HL-60/S4 (cell line): ENCODE results near the gene BNIP2.

Source experiments
- in situ Hi-C: fragments of 300-500 bp; cut with MboI; formaldehyde crosslinking; loops from 2 replicates; pipeline ENCODE4 v1.14.3; 2022; ENCODE audit warnings: low sequenced_read_pairs

BNIP2 gene

DNA sequence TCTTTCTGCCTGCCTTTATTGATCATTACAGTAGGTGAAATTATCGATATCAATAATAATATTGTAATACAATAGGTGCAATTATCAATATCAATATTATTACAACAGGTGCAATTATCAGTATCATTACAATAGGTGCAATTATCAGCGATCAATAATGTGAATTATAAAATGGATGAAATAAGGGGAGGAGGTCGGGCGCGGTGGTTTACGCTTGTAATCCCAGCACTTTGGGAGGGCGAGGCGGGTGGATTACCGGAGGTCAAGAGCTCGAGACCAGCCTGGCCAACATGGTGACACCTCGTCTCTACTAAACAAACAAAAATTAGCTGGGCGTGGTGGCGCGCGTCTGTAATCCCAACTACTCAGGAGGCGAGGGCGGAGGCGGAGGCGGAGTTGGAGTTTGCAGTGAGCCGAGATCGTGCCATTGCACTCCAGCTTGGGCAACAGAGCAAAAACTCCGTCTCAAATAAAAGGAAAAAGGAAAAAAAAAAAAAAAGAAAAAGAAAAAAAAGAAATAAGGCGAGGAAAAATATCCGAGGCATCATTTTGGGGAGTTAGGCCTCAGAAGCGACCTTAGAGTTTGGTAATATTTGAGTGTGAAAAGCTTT is 611 bp upstream of the BNIP2 start:
- in situ Hi-C loops = no loop called here

DNA sequence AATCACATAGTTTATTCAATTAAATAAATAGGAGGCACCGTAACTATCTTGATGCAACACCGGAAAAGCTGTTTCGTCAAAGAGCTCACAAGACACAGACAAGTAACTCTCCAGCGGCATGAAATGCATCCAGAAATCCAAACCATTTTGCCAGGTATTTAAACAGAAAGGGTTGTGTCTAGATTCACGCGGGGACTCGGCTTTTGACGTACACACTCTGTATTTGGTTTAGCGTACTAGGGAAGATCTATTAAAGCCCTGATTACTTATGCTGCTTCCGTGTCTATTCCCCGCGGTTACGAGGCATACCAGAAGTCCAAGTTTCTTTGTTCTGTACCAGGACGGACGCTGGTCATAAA is 718 bp downstream of the BNIP2 start:
- in situ Hi-C loops = no loop called here

DNA sequence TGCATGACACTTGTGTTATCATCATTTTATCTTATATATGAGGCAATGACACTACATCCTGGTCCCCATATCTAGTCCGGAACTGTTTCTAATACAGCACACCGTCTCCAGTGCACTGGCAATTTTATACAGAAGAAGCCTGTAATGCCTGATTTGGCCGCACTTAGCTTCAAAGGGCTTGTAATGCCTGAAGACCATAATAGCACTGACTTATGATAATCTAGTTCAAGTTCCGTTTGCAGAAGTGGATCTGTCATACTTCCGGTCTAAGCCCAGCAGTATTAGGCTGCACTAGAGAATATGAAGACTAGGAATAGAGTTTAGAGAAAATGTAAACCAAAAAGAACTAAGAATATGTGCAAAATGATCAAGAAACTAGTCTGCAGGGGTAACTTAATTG is 1.3 kb downstream of the BNIP2 start:
- in situ Hi-C loops = no loop called here

DNA sequence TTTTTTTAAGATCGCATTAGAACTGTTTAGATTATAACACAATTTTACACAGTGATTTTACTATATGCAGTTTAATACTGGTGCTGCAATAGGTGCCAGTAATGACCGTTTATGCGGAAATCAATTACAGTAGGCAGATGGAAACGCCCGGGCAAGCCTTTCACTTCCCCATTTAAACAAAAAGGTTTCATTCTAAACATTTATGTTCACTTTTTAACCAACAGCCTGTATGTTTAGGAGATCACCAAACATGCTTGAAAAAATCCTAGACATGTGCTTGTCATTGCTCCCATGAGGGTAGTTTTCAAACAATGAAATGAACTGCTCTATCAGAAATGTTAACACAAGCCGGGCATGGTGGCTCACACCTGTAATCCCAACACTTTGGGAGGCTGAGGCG is 2.7 kb downstream of the BNIP2 start:
- in situ Hi-C loops = no loop called here

DNA sequence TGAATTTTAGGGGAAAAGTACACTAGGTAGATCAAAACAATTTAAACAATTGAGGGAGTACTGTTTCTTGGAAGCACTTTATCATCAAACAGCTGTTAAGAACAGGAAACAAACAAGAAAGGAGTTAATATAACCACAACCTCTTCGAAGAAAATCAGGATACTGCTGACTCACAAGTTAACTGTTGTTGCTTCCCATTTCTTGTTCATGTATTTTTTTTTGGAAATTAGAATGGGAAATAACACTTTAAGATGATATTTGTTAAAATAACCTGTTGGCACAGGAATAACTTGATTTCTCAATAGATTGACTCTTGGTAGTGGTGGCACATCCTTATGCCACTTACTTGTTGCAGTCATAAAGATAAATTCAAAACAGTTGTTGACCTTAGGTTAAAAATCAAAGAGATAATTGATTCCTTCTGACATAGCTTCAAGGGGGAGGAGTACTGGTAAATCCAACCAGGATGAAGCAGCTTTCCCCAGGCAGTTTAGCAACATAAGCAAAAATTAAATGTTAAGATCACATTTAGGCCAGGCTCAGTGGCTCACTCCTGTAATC is 3.3 kb downstream of the BNIP2 start:
- in situ Hi-C loops = no loop called here

DNA sequence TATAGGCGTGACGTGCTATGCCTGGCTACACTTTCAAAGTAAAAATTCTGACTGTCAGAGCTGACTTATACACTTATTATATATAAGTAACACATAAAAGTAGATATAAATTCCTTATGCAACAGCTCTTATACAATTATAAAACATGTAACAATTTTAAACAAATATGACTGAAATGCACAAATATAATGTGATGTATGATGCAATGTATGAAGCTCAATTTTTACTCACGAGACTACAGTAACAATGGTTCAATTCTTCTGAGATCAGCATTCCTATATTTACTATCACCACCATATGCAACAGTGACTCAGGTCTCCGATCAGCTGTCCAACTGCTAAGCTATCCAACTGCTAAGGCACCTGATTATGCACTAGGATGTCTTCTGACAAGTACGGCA is 8.2 kb downstream of the BNIP2 start:
- in situ Hi-C loops = no loop called here

DNA sequence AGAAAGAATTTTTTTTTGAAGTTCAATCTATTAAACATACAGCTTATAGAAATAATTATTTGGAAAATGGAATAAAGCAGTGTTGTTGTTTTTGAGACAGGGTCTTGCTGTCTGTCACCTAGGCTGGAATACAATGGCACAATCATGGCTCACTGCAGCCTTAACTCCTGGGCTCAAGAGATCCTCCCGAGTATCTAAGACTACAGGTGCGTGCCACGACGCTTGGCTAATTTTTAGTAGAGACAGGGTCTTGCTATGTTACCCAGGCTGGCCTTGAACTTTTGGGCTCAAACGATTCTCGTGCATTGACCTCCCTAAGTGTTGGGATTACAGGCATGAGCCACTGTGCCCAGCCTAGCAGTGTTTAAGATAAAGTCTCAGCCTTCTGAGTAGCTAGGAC is 8.8 kb downstream of the BNIP2 start:
- in situ Hi-C loops = no loop called here

DNA sequence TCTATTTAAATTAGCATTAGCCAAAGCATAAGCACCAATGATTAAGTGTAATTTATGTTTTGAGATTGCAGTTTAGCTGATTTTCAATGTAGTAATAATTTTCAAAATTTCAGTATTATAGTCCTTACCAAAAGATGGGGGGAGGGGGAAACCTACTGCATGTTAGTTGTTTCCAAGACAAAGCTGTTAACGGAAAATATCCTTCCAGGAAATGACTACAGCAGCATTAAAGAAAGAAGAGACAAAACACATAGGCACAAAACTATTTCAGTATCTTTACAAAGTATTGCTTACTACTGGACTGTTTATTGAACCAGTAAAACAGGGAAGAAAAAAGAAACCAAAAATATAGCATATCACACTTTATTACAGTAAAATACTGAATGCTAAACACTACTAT is 10.5 kb downstream of the BNIP2 start:
- in situ Hi-C loops = no loop called here

DNA sequence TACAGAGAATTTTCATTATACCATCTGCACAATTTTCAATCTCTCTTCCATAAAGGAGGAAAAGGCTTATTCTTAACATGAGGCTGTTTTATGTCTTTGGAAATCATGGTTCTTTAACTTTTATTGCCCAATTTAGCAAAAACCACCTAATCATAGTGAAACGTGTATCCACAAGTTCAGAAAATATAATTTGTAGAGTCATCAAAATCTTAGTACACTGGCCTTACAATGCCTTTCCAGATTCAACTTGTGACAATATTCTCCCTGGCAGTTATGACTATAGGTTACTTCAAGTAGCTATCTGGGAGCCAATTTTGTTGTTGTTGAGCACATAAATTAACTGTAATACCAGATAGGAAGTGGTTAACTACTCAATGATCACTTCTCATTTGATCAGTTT is 10.9 kb downstream of the BNIP2 start:
- in situ Hi-C loops = no loop called here

DNA sequence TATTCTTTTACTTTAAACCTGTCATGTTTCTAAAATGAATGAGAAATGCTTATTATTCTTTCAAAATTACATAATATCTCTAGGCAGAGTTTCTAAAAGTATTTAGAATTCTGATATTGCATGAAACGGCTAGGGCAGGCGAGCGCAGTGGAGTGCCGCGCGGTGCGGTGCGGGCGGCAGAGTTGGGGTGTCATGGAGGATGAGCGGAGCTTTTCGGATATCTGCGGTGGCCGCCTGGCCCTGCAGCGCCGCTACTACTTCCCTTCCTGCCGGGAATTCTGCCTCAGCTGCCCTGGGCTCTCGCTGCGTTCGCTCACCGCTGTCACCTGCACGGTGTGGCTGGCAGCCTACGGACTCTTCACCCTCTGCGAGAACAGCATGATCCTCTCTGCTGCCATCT is 12.6 kb downstream of the BNIP2 start:
- in situ Hi-C loops = no loop called here

DNA sequence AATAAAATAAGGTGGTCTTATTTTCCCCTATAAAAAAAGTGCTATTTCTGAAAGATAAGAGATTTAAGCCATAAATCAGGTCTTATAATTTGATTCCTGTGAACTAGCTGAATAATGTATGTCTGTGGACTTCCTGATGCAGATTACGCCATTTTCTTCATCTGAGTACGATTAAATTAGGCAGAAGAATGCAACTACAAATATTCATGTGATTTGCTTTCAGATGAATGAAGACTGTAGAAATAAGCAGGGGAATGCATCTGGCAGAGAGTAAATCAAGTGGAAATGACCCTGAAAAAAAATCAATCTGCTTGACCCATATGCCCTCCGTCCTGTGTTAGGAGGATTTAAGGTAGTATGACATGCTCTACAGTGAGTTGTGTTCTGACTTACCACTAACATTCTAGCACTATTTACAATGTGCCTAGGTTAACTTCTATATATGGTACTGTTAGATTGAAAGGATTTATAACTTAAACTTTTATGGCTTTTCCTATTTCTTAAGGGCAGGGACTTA is 14.7 kb downstream of the BNIP2 start:
- in situ Hi-C loops = no loop called here

DNA sequence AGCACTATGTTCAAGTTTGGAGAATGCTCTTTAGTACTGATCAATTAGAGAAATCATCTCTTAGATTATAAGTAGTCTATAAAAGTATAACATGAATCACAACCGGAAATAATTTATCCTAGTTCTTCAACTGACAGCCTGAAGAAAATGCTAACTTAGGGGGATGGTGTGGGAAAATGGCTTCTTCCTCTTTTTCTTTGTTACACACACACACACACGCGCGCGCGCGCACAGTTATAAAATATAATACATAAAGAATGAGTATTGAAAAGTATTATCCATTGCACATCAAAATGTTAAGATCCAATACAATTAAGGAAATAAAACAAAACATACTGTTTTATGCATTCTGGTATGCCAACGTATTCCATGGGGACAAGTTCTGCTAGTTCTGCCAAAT is 20.6 kb downstream of the BNIP2 start:
- in situ Hi-C loops = no loop called here

DNA sequence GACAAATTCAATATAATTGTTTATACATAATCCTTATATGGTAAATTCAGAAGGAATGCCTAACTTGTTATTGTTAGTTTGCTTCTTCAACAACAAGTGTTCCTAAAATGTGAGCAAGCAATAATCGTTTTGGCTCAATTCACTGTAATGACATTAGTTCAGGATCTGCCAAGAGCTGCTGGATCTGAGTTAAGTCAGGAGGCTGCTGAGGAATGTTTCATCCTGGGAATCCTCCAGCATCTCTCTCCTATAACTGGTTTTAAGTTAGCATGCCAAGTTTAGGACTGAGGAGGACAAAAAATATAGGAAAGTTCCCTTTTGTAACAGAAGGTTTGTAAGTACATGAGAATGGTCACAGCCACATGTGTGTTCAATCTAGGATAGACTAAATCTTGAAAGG is 26.9 kb downstream of the BNIP2 start:
- in situ Hi-C loops = no loop called here

DNA sequence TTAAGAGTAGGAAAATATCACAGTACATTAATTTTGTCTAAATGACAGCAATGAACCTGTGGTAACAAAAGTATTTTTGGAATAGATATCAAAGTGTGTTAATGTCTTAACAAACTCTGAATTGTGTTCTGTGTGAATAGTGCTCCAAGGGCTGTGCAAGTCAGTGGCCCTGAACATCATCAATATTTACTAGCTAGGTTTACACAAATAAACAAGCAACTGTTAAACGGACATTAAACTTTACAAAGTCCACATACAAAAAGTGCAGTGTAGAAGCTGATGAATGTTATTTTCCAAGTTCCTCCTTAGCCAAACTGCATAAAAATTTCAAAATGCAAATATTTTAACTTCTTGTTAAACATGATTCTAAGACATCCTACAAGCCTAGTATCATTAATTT is 29.8 kb downstream of the BNIP2 start:
- in situ Hi-C loops = no loop called here

DNA sequence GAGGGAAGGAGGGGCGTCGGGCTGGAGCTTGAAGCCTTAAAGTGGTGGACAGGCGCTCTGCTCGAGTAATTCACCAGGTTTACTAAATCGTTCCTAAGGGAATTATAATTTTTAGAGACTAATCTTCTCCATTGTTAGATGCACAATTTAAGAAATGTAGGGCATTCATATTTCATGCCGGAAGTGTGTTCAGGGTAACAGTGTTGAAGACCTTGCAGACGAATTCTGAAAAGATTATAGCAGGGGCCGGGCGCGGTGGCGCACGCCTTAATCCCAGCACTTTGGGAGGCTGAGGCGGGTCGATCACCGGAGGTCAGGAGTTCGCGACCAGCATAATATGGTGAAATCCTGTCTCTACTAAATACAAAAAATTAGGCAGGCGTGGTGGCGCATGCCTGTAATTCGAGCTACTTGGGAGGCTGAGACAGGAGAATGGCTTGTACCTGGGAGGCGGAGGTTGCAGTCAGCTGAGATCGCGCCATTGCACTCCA is 31.4 kb downstream of the BNIP2 start:
- in situ Hi-C loops = no loop called here

DNA sequence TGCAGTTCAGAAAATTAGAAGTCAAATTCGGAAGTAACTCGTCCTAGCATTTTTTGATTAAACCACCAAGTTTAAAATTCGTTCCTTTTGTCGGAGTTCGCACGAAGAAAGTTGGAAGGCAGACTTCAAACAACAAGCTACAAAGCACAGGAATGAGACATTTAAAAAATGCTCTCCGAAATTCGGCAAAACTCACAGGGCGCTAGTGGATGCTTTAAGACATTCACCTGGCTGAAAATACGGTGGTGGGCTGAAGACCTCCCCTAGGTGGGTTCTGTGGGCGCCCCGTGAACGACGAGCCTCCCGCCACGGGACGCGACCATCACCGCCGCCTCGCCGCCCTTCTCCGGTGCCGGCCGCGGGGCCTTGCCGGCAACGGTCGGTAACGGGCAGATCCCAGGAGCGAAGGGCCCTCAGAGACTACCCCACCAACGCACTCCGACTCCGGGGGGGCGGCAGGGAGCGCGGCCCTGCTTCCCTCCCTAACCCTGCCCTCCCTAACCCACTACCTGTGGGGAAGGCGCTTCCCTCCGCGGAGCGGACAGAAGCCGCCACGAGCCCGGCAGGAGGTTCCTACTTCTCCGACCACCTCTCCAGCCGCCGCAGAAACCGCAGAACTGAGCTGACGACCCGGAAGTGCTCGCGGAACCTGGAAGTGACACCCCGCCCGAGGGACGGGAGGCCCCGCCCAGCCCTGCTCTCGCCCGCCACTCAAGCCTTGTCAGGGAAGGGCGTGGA is 32.1 kb downstream of the BNIP2 start, which contains the start of gene GTF2A2:
Gene GTF2A2 (minus strand): TSS at position 619 of the 738 bp plus-strand sequence. CDS start 5,238 bp downstream, outside the sequence.
- in situ Hi-C loops = no loop called here

DNA sequence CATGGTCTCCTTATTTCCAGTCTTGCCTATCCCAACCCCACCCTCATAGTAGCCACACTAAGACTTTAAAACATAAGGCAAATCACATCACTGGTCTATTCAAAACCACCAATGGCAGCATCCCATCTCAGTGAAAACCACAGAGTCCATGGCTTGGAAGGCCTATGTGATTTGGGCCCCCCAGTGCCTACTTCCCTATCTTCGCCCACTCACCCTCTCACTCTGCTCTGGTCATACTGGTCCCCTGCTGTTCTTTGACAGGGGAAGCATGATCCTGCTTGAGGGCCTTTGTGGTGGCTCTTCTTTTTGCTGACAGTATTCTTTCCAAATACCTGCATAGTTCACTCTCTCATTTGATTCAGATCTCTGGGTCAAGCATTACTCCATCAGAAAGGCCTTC is 35.1 kb downstream of the BNIP2 start:
- in situ Hi-C loops = no loop called here

DNA sequence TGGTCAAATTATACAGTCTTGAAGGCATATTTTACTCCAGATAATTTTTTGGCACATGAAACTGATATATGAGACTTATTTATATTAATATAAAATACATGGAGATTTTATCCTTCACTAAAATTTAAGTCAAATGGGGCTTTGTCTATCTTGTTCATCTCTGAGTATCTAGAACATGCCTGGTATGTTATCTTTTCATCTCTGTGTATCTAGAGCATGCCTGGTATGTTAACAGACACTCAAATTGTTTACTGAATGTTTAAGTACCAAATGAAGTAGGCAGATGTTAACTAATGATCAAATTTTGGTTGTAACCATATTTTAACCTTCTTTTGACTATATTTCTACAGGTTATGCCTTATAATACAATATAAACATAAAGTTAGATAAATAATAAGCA is 39.5 kb downstream of the BNIP2 start:
- in situ Hi-C loops = loop anchor here (25.0 kb wide), 1 partner anchor 112 kb away; no protein-coding TSS in a partner anchor

DNA sequence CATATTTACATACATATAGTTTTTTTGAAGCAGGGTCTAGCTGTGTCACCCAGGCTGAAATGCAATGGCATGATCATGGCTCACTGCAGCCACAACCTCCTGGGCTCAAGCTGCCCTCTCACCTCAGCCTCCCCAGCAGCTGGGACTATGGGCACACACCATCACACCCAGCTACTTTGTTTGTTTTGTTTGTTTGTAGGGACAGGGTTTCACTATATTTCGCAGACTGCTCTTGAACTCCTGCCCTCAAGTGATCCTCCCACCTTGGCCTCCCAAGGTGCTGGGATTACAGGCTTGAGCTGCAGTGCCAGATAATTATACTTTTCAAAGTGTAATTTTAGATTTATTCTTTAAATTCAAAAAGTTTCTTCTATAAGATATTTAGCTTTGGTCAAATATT is 42.0 kb downstream of the BNIP2 start:
- in situ Hi-C loops = loop anchor here (25.0 kb wide), 1 partner anchor 110 kb away; no protein-coding TSS in a partner anchor

DNA sequence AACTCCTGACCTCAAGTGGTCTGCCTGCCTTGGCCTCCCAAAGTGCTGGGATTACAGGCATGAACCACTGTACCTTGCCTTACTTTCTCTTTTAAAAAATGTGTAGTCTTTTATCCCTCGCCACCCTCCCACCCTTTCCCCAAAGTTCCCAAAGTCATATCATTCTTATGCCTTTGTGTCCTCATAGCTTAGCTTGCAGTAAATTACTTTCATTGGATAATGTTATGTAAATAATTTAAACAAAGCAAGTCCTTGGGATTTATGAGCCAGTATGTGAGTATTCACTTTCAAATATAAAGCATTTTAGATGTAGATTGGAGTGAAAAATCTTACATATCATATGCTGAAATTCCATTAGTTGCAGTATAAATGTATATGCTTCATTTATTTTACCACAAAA is 42.8 kb downstream of the BNIP2 start:
- in situ Hi-C loops = loop anchor here (25.0 kb wide), 1 partner anchor 109 kb away; no protein-coding TSS in a partner anchor

DNA sequence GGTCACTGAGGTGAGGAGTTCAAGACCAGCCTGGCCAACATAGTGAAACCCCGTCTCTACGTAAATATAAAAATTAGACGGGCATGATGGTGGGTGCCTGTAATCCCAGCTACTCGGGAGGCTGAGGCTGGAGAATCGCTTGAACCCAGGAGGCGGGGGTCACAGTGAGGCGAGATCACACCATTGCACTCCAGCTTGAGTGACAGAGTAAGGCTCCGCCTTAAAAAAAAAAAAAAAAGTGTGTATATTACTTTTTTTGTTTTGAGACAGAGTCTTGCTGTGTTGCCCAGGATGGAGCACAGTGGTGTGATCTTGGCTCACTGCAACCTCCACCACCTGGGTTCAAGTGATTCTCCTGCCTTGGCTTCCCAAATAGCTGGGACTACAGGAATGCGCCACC is 43.3 kb downstream of the BNIP2 start:
- in situ Hi-C loops = loop anchor here (25.0 kb wide), 1 partner anchor 109 kb away; no protein-coding TSS in a partner anchor

DNA sequence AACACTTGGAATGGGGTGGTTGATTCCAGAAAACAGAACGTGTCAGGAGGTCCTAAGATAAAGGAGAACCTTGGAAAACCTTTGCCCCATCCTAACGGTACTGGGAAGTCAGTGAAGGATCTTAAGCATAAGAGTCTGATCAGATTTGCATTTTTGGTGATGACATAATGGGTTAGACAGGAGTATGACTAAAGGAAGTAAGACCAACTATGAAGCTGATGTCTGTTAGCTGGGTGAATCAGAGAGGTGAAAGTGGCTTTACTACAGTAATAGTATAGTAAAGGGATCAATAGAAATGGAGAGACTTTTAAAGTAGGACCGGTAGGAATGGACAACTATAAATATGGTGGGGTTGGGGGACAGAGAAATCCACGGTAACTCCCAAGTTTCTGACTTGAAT is 44.4 kb downstream of the BNIP2 start:
- in situ Hi-C loops = loop anchor here (25.0 kb wide), 1 partner anchor 107 kb away; no protein-coding TSS in a partner anchor
